Panc1 (cell line): ENCODE results near the gene VEZF1. TPM values are rescaled to one million over a fixed set of nuclear protein-coding genes. Genes with fewer than 3 reads are reported as not detected.

ENCODE experiments used
- ATAC-seq: fragments of 200-7000 bp; cut with Tn5 transposase; 2 replicates; pipeline ENCODE4 v1.9.1; 2020; ENCODE audit warnings: mild to moderate bottlenecking, moderate library complexity
- BruUV-seq: library from RNA; stranded (reverse); fragments of 400-500 nt; replicated peaks from 2 replicates; lab custom pipeline; 2021; lab: Mats Ljungman, UMichigan
- CTCF ChIA-PET: fragments of 300-600 bp; sonication (Branson Sonifier 250); formaldehyde crosslinking; loops from one replicate; lab custom pipeline; 2022; ENCODE audit warnings: antibody characterized with exemption; lab: Charles Lee
- POLR2A ChIA-PET: fragments of 300-600 bp; sonication (Branson Sonifier 250); formaldehyde crosslinking; loops from one replicate; lab custom pipeline; 2022; ENCODE audit warnings: antibody characterized with exemption; lab: Charles Lee
- DNase-seq: peaks from one replicate; pipeline ENCODE4 v3.0.0-alpha.2; 2010; ENCODE audit warnings: low read depth, low spot score
- H3K27ac ChIP-seq: 2 replicates; pipeline ENCODE4 v1.5.1; 2011; ENCODE audit warnings: mild to moderate bottlenecking, low read length, inconsistent platforms
- H3K27me3 ChIP-seq: fragments of 200-500 bp; sonication (Bioruptor generic); 2 replicates; pipeline ENCODE4 v1.6.0; 2014; ENCODE audit warnings: low read length, inconsistent platforms; ENCODE audit not compliant: control insufficient read depth, insufficient read depth
- H3K36me3 ChIP-seq: fragments of 200-500 bp; sonication (Bioruptor generic); 2 replicates; pipeline ENCODE4 v1.5.1; 2014; ENCODE audit warnings: inconsistent platforms, mild to moderate bottlenecking, low read length, moderate library complexity; ENCODE audit not compliant: control insufficient read depth, insufficient read depth
- H3K4me1 ChIP-seq: 2 replicates; pipeline ENCODE4 v1.5.1; 2011; ENCODE audit warnings: inconsistent platforms, mild to moderate bottlenecking, low read length, moderate library complexity; ENCODE audit not compliant: control insufficient read depth, insufficient read depth
- H3K4me3 ChIP-seq, 2 experiments: 2 replicates each; pipeline ENCODE4 v1.5.1; 2011 to 2012; ENCODE audit warnings: low read depth in 2 of 2, low read length in 2 of 2, mild to moderate bottlenecking in 2 of 2, inconsistent platforms in 1 of 2, moderate library complexity in 1 of 2
- H3K9me3 ChIP-seq: fragments of 200-500 bp; sonication (Bioruptor generic); 2 replicates; pipeline ENCODE4 v1.5.1; 2014; ENCODE audit warnings: low read depth, mild to moderate bottlenecking, inconsistent platforms, low read length, moderate library complexity; ENCODE audit not compliant: control insufficient read depth, insufficient read depth
- CTCF ChIP-seq: fragments of 450-650 bp; IDR thresholded peaks from 2 replicates; pipeline ENCODE4 v1.5.1; 2017; ENCODE audit warnings: mild to moderate bottlenecking
- POLR2AphosphoS5 ChIP-seq: IDR thresholded peaks from 2 replicates; pipeline ENCODE4 v1.6.1; 2012; ENCODE audit warnings: mild to moderate bottlenecking, low read depth, low read length, moderate library complexity
- REST ChIP-seq, 2 experiments: IDR thresholded peaks; 2 replicates each; pipeline ENCODE4 v1.6.1; 2011 to 2012; ENCODE audit warnings: low read depth in 2 of 2, control low read depth in 1 of 2, low read length in 1 of 2, mild to moderate bottlenecking in 1 of 2, moderate library complexity in 1 of 2; ENCODE audit not compliant: insufficient read depth in 1 of 2
- SIN3A ChIP-seq: IDR thresholded peaks from 2 replicates; pipeline ENCODE4 v1.6.1; 2012; ENCODE audit warnings: low read depth, mild to moderate bottlenecking, low read length, moderate library complexity, borderline replicate concordance; ENCODE audit not compliant: insufficient read depth
- TCF7L2 ChIP-seq: IDR thresholded peaks from 2 replicates; pipeline ENCODE4 v1.6.1; 2011; ENCODE audit warnings: mild to moderate bottlenecking, low read depth, low read length, inconsistent platforms
- in situ Hi-C: cut with HindIII; loops from 2 replicates; pipeline ENCODE4 v1.10.0; 2016; ENCODE audit warnings: low sequenced_read_pairs, low pct_unique_long_range_greater_than_20kb
- intact Hi-C: fragments of 100-400 bp; cut with micrococcal nuclease; formaldehyde crosslinking; loops from one replicate; pipeline ENCODE4 v1.10.0; 2022; ENCODE audit not compliant: unreplicated experiment
- total RNA-seq: library from RNA; stranded (reverse); gene quantifications from one replicate; pipeline ENCODE4 v1.2.1, GENCODE V29; 2021; ENCODE audit not compliant: unreplicated experiment

VEZF1 gene
- total RNA-seq, 1 experiment from 2014 or later = 73.5 TPM

DNA sequence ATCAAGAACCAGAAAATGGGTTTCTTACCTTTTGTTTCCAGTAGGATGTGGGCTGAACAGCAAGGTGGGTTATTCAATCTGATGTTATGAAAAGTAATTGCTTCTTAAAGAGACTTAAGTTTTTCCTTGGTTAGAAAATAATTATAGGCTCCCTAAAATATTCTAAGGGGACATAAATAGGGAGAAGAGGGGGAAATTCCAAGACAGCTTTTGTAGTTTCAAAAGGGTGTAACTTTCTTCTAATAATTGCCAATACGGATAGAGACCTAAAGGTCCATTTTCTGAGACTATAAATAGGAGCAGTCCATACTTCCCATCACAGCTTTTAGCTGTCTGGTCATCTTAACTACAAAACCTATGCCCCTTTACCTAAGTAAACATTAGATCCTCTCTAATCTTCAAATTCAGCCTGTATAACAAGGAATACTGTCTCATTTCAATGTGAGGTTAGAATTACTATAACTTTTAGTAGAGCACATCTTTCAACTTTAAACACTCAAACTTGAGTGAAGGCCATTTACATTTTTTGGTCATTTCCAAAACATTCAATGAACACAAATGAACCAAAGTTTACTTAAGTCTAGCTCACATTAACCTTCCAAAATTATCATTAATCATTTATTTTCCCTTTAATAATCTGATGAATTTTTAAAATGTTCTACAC lies 13.5 kb upstream of the VEZF1 start:
- Histone ChIP-seq H3K36me3 (peaks cover 91% of the 10 kb centered on the region), H3K4me3 (no peak overlapping the region), H3K27ac (0 out of 2 replicates have a peak overlapping the region, but pooled peaks have one; percentile 1), H3K9me3 (no peaks in the 10 kb centered on the region), H3K27me3 (no peaks in the 10 kb centered on the region), H3K4me1 (peaks cover 72% of the 10 kb centered on the region)
- BruUV-seq = no TSS peak
- ATAC-seq = no peak
- no peak for TF ChIP-seq TCF7L2
- TF ChIP-seq SIN3A = no peak
- TF ChIP-seq POLR2AphosphoS5 = peak; percentile 47; the same call in 1 of the 2 replicates
- ChIA-PET CTCF (interaction anchor here (0.6 kb wide), 1 partner anchor 53 kb away, joined by 3 read pairs; no protein-coding TSS in a partner anchor), POLR2A (interaction anchor here (0.6 to 1.1 kb wide), 4 partner anchors 22 to 142 kb away, joined by 3 to 9 read pairs (median 4); no protein-coding TSS in a partner anchor)
- in situ Hi-C loops (no loop called here), intact Hi-C loops (no loop called here)
- DNase-seq = no peak

- in situ Hi-C loops = loop anchor here (5.0 kb wide), 1 partner anchor 142 kb away; no protein-coding TSS in a partner anchor
- Histone ChIP-seq H3K27me3 (no peaks in the 10 kb centered on the region), H3K27ac (no peak overlapping the region), H3K9me3 (no peaks in the 10 kb centered on the region), H3K4me1 (peaks cover 83% of the 10 kb centered on the region), H3K4me3 (no peak overlapping the region), H3K36me3 (peaks cover 73% of the 10 kb centered on the region)
- ATAC-seq (peak; percentile 74), DNase-seq (peak; percentile 55)
- POLR2A ChIA-PET = interaction anchor here (0.8 to 1.8 kb wide), 6 partner anchors 8 to 149 kb away, joined by 3 to 10 read pairs (median 4); partner anchors contain the start of gene SRSF1
- TF ChIP-seq TCF7L2 (no peak), CTCF (peak; percentile 81; the same call in 1 of the 2 replicates), POLR2AphosphoS5 (peak; percentile 61; the same call in 1 of the 2 replicates)
- no TSS peak for BruUV-seq
- CTCF ChIA-PET = interaction anchor here (0.6 to 1.6 kb wide), 15 partner anchors 10 to 173 kb away, joined by 3 to 9 read pairs (median 3); partner anchors contain the start of gene MRPS23
- intact Hi-C loops = no loop called here
Observed at GRCh38 chr17:57999496-58000017, 11.5 kb upstream of the VEZF1 start.

DNA sequence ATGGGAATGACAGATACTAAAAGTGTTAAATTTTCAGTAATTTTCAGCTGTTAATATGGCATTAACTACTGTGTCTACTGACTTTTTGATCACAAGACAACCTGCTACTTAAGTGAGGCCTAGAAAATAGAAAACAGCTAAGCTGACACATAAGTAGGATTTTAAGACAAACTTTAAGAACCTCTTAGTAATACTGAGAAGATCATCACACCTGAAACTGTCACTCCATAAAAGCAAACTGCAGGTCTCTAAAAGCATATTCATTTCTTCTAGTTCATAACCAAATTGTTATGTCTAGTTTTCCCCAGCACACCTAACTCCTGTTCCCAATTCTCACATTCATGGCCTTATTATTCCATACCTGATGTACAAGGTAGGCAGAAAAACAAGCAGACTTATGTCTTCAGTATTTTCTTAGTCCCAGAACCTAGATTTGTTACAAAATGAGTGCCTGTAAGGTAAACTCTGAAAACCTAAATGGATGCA lies 11.0 kb upstream of the VEZF1 start:
- H3K36me3 ChIP-seq = peaks cover 68% of the 10 kb centered on the region
- ATAC-seq = no peak
- no peak for DNase-seq
- CTCF ChIA-PET = interaction anchor here (0.6 to 1.6 kb wide), 13 partner anchors 9 to 149 kb away, joined by 3 to 9 read pairs (median 4); partner anchors contain the start of gene MRPS23
- BruUV-seq = TSS peak; percentile 0
- H3K27ac ChIP-seq = no peak overlapping the region
- H3K4me3 ChIP-seq = no peak overlapping the region
- H3K27me3 ChIP-seq = no peaks in the 10 kb centered on the region
- intact Hi-C loops = no loop called here
- H3K9me3 ChIP-seq = no peaks in the 10 kb centered on the region
- POLR2A ChIA-PET = interaction anchor here (0.8 to 1.8 kb wide), 5 partner anchors 8 to 148 kb away, joined by 3 to 10 read pairs (median 5); partner anchors contain the start of gene SRSF1
- H3K4me1 ChIP-seq = peaks cover 83% of the 10 kb centered on the region
- in situ Hi-C loops = loop anchor here (5.0 kb wide), 1 partner anchor 142 kb away; no protein-coding TSS in a partner anchor
- TF ChIP-seq SIN3A (no peak), POLR2AphosphoS5 (no peak), TCF7L2 (no peak), CTCF (no peak), REST (IDR thresholded peaks at IDR 0.05; ENCODE audit: insufficient read depth in 1 of 2, low read depth in 2 of 2, low read length in 1 of 2) (no peak)
